Subcutaneous adipose tissue (tissue), 4 donors: ENCODE measurements around the gene HRG. TPM values are rescaled to one million over a fixed set of nuclear protein-coding genes. Genes with fewer than 3 reads are reported as not detected.

Experiments used
- CTCF ChIP-seq: fragments of 450-650 bp; IDR thresholded peaks from one replicate; pipeline ENCODE4 v1.5.1; 2016; ENCODE audit warnings: low read depth, mild to moderate bottlenecking, control low read depth, antibody characterized with exemption, moderate library complexity
- total RNA-seq, 4 donors: library from RNA; depleted of rRNA; stranded (reverse); fragments of >200 nt; gene quantifications; one replicate each; pipeline ENCODE4 v1.1.0, GENCODE V29; 2016

The HRG gene
- total RNA-seq, 4 donors from 2014 or later = not detected

GRCh38 chr3:186640473-186640818, 25.4 kb upstream of the HRG start:
- no peak for TF ChIP-seq CTCF

GRCh38 chr3:186640929-186641328, 24.9 kb upstream of the HRG start:
- no peak for TF ChIP-seq CTCF

GRCh38 chr3:186642014-186642413, 23.8 kb upstream of the HRG start:
- no peak for TF ChIP-seq CTCF

DNA sequence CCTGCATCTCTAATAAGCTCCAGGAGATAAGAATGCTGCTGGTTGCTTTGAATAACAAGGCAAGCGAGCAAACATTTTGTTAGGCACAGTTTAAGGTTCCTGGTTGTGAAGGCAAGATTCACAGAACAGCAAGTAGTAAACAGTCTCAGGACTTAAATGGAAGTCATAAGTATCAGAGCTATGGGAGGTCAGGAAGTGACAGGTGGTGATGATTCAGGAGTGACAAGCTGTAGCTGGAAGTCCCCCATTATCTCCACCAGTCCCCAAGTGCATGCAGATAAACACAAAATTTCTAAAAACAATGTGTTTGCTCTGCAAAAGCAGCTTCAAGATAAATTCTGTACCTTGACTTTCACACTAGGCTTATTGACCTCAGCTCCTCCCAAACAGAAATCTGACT, 22.3 kb upstream of the HRG start:
- TF ChIP-seq CTCF = no peak

GRCh38 chr3:186644683-186645082, 21.1 kb upstream of the HRG start:
- TF ChIP-seq CTCF = no peak

- no peak for TF ChIP-seq CTCF
Measured at GRCh38 chr3:186646106-186646505, 19.7 kb upstream of the HRG start.

DNA sequence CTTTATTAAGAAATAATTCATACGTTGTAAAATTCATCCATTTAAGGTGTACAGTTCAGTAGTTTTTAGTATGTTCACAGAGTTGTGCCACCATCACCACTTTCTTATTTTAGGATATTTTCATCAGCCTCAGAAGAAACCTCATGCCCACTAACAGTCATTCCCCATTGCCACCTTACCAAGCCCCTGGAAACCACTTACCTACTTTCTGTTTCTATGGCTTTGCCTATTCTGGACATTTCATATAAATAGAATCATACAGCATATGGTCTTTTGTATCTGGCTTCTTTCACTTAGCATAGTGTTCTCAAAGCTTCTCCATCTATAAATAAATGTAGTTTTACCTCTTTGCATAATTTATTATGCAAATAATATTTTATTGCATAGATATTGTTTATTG, 19.0 kb upstream of the HRG start:
- no peak for TF ChIP-seq CTCF

DNA sequence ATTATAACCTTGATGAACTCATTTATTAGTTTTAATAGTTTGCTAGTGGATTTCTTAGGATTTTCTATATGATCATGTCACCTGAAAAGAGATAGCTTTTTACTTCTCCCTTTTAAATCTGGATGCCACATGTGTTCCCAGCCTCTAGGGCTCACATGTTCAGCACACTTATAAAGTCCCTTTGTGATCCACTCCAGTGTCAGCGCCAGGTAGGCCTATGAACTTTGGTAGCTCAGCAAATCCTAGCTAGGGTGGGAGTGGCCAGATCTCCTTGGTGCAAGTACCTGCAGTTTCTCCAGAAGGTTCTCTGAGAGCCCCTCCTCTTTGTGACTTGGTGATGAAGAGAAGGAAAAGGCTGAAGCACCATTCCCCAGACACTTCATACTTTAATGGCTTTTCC, 17.0 kb upstream of the HRG start:
- TF ChIP-seq CTCF = no peak
